ENCODE data around the gene LCLAT1. TPM values are rescaled to one million over a fixed set of nuclear protein-coding genes. Genes with fewer than 3 reads are reported as not detected.

Gene LCLAT1
- total RNA-seq, 2 donors from 2014 or later: 14.8 to 43.9 TPM

DNA sequence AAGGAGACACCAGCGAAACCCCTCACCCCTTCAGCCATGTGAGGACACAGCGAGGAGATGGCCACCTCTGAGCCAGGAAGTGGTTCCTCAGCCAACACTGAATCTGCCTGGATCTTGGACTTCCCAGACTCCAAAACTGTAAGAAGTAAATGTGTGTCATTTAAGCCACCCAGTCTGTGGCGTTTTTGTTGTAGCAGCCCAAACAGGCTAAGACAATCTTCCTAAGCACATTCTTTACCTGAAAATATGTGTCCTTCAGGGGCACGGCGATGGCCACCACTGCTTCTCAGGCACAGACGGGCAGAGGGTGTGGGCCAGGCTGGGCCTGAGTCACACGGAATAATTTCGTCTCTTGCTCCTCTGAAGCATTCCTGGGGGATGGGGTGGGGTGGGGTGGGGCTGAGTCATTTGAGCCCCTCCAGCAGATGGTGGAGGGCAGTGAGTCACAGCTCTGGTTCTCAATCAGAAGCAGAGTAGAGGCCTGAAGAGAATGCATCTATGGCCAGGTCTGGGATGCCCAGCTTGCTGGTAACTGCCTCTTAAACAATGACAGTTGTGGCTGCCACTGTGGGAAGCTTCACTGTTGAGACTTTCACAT is 217.8 kb downstream of the LCLAT1 start:
- no peaks in the 10 kb centered on the region for H3K27me3 ChIP-seq (replicated peaks; ENCODE audit: insufficient read depth)
- H3K4me1 ChIP-seq (ENCODE audit: control insufficient read depth in 1 of 2, low read depth in 2 of 2): peaks cover 0 to 7% of the 10 kb centered on the region in 2 donors
- H3K27ac ChIP-seq: peak overlapping the region in 1 of 2 donors; percentile 69
- H3K9me3 ChIP-seq: peaks cover 10% of the 10 kb centered on the region
- TF ChIP-seq, protein P1, sequence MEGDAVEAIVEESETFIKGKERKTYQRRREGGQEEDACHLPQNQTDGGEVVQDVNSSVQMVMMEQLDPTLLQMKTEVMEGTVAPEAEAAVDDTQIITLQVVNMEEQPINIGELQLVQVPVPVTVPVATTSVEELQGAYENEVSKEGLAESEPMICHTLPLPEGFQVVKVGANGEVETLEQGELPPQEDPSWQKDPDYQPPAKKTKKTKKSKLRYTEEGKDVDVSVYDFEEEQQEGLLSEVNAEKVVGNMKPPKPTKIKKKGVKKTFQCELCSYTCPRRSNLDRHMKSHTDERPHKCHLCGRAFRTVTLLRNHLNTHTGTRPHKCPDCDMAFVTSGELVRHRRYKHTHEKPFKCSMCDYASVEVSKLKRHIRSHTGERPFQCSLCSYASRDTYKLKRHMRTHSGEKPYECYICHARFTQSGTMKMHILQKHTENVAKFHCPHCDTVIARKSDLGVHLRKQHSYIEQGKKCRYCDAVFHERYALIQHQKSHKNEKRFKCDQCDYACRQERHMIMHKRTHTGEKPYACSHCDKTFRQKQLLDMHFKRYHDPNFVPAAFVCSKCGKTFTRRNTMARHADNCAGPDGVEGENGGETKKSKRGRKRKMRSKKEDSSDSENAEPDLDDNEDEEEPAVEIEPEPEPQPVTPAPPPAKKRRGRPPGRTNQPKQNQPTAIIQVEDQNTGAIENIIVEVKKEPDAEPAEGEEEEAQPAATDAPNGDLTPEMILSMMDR (IDR thresholded peaks at IDR 0.05): no peak
- ATAC-seq (ENCODE audit: insufficient number of reproducible peaks, low FRiP score, low read depth): peak; percentile 47
- no peaks in the 10 kb centered on the region for H3K36me3 ChIP-seq
- no peak for DNase-seq (ENCODE audit: low spot score)
- no peak overlapping the region for H3K4me3 ChIP-seq

DNA sequence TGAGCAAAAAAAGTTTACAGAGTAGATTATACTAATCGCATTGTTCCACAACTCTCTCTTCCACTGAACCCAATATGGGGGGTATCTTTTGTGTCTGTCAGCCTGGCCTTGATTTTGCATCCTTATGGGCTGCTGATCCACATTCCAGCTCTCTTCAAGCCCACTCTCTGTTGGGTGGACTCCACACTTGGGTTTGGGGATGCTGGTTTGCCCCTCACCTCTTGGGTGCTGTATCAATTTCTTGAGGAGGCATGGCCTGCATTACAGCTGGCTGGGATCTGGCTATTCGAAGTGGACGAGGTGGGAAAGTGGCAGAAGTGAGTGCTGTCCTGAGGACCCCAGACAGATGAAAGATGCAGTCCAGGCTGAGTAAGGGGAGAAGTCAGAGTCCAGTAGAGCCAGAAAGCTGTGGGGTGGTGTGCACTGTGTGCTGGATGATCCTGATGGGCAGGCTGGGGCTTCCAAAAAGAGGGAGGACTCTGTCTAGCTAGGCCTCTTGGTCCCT is 218.8 kb downstream of the LCLAT1 start:
- H3K27me3 ChIP-seq (replicated peaks; ENCODE audit: insufficient read depth): no peaks in the 10 kb centered on the region
- no peak for ATAC-seq (ENCODE audit: insufficient number of reproducible peaks, low FRiP score, low read depth)
- H3K4me3 ChIP-seq: no peak overlapping the region
- peak overlapping the region; percentile 36 to 69 for H3K27ac ChIP-seq
- peaks cover 11% of the 10 kb centered on the region for H3K9me3 ChIP-seq
- DNase-seq (ENCODE audit: low spot score): no peak
- no peaks in the 10 kb centered on the region for H3K36me3 ChIP-seq
- peaks cover 0 to 7% of the 10 kb centered on the region in 2 donors for H3K4me1 ChIP-seq (ENCODE audit: control insufficient read depth in 1 of 2, low read depth in 2 of 2)
- TF ChIP-seq, protein P1 (IDR thresholded peaks at IDR 0.05): no peak

DNA sequence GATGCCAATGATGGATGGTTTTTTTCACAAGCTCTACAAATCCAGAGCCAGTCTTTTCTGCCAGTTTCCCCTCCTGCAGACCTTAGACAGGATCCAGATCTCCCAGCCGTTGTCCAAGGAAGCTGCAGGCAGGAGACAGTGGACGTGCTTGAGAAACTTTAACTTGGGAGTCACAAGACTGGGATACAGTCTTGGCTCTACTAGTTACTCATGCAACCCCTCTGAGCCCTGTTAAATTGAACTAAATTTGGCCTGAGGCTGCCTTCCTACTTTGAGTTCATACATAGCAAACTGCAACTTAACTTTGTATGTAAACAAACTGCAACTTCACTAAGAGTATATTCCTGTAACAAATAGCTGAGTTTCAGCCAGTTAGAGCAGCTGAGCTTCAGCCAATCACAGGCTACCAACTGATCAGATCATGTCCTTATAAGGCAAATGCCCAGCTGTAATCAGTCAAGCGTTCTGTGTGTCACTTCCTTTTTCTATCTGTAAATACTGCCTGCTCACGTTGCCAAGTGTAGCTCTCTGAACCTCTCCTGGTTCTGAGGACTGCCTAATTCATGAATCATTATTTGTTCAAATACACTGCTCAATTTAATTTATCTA is 219.3 kb downstream of the LCLAT1 start:
- H3K27me3 ChIP-seq (replicated peaks; ENCODE audit: insufficient read depth): no peaks in the 10 kb centered on the region
- TF ChIP-seq, protein P1 (IDR thresholded peaks at IDR 0.05): no peak
- peaks cover 0 to 7% of the 10 kb centered on the region in 2 donors for H3K4me1 ChIP-seq (ENCODE audit: control insufficient read depth in 1 of 2, low read depth in 2 of 2)
- H3K9me3 ChIP-seq: peaks cover 11% of the 10 kb centered on the region
- peak overlapping the region; percentile 36 to 69 for H3K27ac ChIP-seq
- H3K36me3 ChIP-seq: no peaks in the 10 kb centered on the region
- no peak overlapping the region for H3K4me3 ChIP-seq
- DNase-seq (ENCODE audit: low spot score) (no peak), ATAC-seq (ENCODE audit: insufficient number of reproducible peaks, low FRiP score, low read depth) (peak; percentile 44)

DNA sequence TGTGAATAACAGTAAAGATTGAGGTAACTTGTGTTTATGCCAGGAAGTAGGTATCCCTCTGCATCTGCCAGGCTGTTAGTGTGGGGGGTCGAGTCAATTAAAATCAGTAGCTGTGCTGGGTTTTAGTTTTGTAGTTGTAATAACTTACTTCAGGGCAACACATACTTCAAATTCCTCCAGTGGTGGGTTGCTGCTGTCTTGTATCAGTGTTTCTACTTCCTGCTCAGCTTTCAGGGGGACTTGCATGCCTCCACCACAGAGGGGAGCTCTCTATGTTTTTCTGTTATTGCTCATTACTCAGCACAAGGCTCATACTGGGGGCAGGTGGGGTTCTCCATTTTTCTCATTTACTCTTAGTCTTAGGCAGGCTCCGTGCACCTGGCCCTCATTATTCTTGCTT is 223.4 kb downstream of the LCLAT1 start:
- Histone ChIP-seq H3K27ac (no peak overlapping the region), H3K9me3 (peaks cover 11% of the 10 kb centered on the region), H3K4me3 (no peak overlapping the region), H3K4me1 (ENCODE audit: control insufficient read depth in 1 of 2, low read depth in 2 of 2) (peaks cover 0 to 4% of the 10 kb centered on the region in 2 donors), H3K27me3 (replicated peaks; ENCODE audit: insufficient read depth) (no peaks in the 10 kb centered on the region), H3K36me3 (no peaks in the 10 kb centered on the region)
- ATAC-seq (ENCODE audit: insufficient number of reproducible peaks, low FRiP score, low read depth) (no peak), DNase-seq (ENCODE audit: low spot score) (no peak)
- TF ChIP-seq, protein P1 (IDR thresholded peaks at IDR 0.05): no peak

DNA sequence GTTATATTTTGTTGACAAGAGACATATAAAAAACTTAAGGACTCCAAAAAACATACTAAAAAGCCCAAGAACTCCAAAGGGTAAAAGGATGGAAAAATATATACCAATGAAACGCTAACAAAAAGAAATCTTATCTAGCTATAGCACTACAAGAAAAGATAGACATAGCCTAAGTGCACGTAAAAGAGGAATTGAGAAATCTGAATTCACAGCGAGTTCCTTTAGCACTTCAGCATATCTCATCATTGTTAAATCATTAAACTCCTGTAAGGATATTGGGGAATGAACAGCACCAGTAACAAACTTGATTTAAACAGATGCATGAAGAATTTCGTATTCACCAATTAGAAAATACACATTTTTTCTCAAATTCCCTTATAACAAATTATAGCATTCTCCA is 226.1 kb downstream of the LCLAT1 start:
- H3K4me3 ChIP-seq: no peak overlapping the region
- ATAC-seq (ENCODE audit: insufficient number of reproducible peaks, low FRiP score, low read depth) (no peak), DNase-seq (ENCODE audit: low spot score) (no peak)
- no peaks in the 10 kb centered on the region for H3K4me1 ChIP-seq (ENCODE audit: control insufficient read depth in 1 of 2, low read depth in 2 of 2)
- no peaks in the 10 kb centered on the region for H3K36me3 ChIP-seq
- no peaks in the 10 kb centered on the region for H3K27me3 ChIP-seq (replicated peaks; ENCODE audit: insufficient read depth)
- TF ChIP-seq, protein P1 (IDR thresholded peaks at IDR 0.05): no peak
- peaks cover 11% of the 10 kb centered on the region for H3K9me3 ChIP-seq
- H3K27ac ChIP-seq: no peak overlapping the region
